Measurements from ENCODE around the gene SUFU. TPM values are rescaled to one million over a fixed set of nuclear protein-coding genes. Genes with fewer than 3 reads are reported as not detected.

The SUFU gene
- total RNA-seq, 2 experiments from 2014 or later, result 13.4 to 14.2 TPM

DNA sequence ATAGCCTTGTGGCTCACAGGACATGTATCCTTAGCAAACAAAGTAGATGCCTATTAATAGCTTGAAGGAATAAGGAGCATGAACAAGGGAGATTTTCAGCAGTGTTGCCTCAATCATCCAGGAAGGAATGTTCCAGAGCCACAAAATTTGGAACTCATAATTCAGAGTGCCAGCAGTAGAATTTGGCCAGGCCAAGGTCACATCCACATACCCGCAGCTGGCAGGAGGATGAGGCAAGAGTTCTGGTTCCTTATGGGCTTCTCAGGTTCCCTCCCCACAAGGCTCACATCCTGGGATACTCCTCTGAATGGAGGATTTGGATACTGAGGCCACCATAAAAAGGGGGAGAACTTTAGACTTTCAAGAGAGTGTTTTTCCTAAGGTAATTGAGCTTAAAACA, 45.8 kb downstream of the SUFU start:
- ChIA-PET POLR2A (no interaction called here), CTCF (interaction anchor here (1.6 kb wide), 1 partner anchor 46 kb away, joined by 4 read pairs; the partner anchor contains the start of gene SUFU)
- Mint-ChIP-seq H3K27ac (no peak overlapping the region), H3K9me3 (no peaks in the 10 kb centered on the region), H3K4me3 (no peak overlapping the region), H3K27me3 (no peaks in the 10 kb centered on the region), H3K4me1 (no peaks in the 10 kb centered on the region), H3K36me3 (ENCODE audit: low read depth) (peaks cover 14% of the 10 kb centered on the region)
- DNase-seq, result no peak

DNA sequence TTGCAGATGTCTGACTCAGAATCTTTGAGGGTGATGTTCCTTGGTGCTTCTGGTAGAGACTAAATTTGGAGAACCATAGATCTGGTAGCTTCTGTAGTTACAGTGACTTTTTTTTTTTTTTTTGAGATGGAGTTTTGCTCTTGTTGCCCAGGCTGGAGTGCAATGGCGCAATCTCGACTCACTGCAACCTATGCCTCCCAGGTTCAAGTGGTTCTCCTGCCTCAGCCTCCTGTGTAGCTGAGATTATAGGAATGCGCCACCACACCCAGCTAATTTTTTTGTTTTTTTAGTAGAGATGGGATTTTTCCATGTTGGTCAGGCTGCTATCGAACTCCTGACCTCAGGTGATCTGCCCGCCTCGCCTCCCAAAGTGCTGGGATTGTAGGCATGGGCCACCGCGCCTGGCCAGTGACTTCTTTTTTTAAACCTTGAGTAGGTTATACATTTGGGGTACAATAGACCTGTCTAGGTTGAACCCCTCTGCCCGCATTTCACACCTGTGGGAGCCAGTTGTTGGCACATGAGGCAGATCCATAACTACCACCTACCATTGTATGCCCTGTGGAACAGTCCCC, 47.0 kb downstream of the SUFU start:
- no peaks in the 10 kb centered on the region for H3K9me3 Mint-ChIP-seq
- ChIA-PET CTCF (interaction anchor here (1.6 kb wide), 2 partner anchors 47 to 333 kb away, joined by 3 to 4 read pairs; partner anchors contain the start of gene SUFU), POLR2A (no interaction called here)
- H3K36me3 Mint-ChIP-seq (ENCODE audit: low read depth), result peaks cover 14% of the 10 kb centered on the region
- no peak for DNase-seq
- no peaks in the 10 kb centered on the region for H3K4me1 Mint-ChIP-seq
- H3K27me3 Mint-ChIP-seq, result no peaks in the 10 kb centered on the region
- no peak overlapping the region for H3K4me3 Mint-ChIP-seq
- H3K27ac Mint-ChIP-seq, result no peak overlapping the region

- H3K27ac Mint-ChIP-seq, result no peak overlapping the region
- no peak overlapping the region for H3K4me3 Mint-ChIP-seq
- H3K9me3 Mint-ChIP-seq, result no peaks in the 10 kb centered on the region
- no peak for DNase-seq
- ChIA-PET POLR2A (no interaction called here), CTCF (interaction anchor here (1.6 kb wide), 1 partner anchor 335 kb away, joined by 3 read pairs; no protein-coding TSS in a partner anchor)
- no peaks in the 10 kb centered on the region for H3K27me3 Mint-ChIP-seq
- H3K4me1 Mint-ChIP-seq, result no peaks in the 10 kb centered on the region
- H3K36me3 Mint-ChIP-seq (ENCODE audit: low read depth), result peaks cover 14% of the 10 kb centered on the region
Observed at GRCh38 chr10:102552533-102552932, 48.8 kb downstream of the SUFU start.

DNA sequence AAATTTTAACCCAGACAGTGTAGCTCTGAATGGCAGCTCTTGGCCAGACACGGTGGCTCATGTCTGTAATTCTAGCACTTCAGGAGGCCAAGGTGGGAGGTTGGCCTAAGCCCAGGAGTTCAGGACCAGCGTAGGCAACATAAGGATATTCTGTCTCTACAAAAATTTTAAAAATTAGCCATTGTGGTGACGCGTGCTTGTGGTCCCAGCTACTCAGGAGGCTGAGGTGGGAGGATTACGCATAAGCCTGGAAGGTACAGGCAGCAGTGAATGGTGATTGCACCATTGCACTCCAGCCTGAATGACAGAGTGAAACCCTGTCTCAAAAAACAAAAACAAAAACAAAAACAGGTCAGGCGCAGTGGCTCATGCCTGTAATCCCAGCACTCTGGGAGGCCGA, 50.0 kb downstream of the SUFU start:
- CTCF ChIA-PET, result interaction anchor here (0.8 kb wide), 1 partner anchor 27 kb away, joined by 3 read pairs; no protein-coding TSS in a partner anchor
- Mint-ChIP-seq H3K4me1 (no peaks in the 10 kb centered on the region), H3K4me3 (no peak overlapping the region), H3K27ac (no peak overlapping the region), H3K9me3 (no peaks in the 10 kb centered on the region), H3K27me3 (no peaks in the 10 kb centered on the region), H3K36me3 (ENCODE audit: low read depth) (peaks cover 14% of the 10 kb centered on the region)
- POLR2A ChIA-PET, result no interaction called here
- DNase-seq, result no peak

DNA sequence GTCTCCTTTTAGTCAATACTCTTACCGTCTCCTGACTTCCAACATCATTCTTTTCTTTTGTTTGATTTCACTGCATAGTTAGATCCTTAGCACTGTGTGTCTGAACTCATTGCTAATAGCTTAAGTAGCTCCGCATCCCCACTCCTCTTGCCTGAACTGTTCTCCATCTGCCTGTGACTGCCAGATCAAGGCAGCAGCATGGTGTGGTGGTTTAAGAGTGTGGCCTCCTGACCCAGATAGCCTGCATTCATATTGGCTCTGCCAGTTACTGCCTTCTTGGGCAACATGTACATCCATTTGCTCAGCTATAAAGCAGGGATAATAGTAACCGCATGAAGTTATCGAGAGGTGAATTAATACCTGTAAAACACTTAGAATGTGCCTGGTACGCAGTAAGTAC, 50.8 kb downstream of the SUFU start:
- ChIA-PET CTCF (no interaction called here), POLR2A (no interaction called here)
- Mint-ChIP-seq H3K9me3 (no peaks in the 10 kb centered on the region), H3K36me3 (ENCODE audit: low read depth) (peaks cover 14% of the 10 kb centered on the region), H3K4me3 (no peak overlapping the region), H3K27ac (no peak overlapping the region), H3K4me1 (no peaks in the 10 kb centered on the region), H3K27me3 (no peaks in the 10 kb centered on the region)
- DNase-seq, result no peak

- Mint-ChIP-seq H3K27ac (no peak overlapping the region), H3K27me3 (no peaks in the 10 kb centered on the region), H3K36me3 (ENCODE audit: low read depth) (peaks cover 5% of the 10 kb centered on the region), H3K9me3 (no peaks in the 10 kb centered on the region), H3K4me3 (no peak overlapping the region), H3K4me1 (no peaks in the 10 kb centered on the region)
- no peak for DNase-seq
- CTCF ChIA-PET, result interaction anchor here (0.7 kb wide), 1 partner anchor 101 kb away, joined by 3 read pairs; no protein-coding TSS in a partner anchor
- POLR2A ChIA-PET, result no interaction called here
Observed at GRCh38 chr10:102555781-102556328, 52.1 kb downstream of the SUFU start.

DNA sequence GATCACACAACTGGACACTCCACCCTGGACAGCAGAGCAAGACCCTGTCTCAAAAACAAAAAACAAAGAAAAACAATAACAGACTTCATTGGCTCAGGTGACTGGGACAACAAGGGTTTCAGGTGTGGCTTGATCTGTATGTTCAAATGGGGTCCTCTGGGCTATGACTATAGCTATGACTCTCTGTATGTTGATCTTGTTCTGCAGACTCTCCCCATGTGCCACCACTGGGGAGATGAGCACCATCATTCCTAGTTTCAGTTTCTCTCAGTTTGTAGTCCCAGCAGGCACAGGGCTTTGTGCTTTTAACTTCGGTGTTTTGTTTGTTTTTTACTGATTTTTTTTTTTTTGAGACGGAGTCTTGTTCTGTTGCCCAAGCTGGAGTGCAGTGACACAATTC, 53.8 kb downstream of the SUFU start:
- ChIA-PET POLR2A (no interaction called here), CTCF (interaction anchor here (0.6 to 1.7 kb wide), 2 partner anchors 21 to 133 kb away, joined by 4 to 7 read pairs; no protein-coding TSS in a partner anchor)
- no peak for DNase-seq
- Mint-ChIP-seq H3K36me3 (ENCODE audit: low read depth) (no peaks in the 10 kb centered on the region), H3K27ac (no peak overlapping the region), H3K27me3 (no peaks in the 10 kb centered on the region), H3K4me1 (no peaks in the 10 kb centered on the region), H3K9me3 (no peaks in the 10 kb centered on the region), H3K4me3 (no peak overlapping the region)

- Mint-ChIP-seq H3K27me3 (no peaks in the 10 kb centered on the region), H3K4me3 (no peak overlapping the region), H3K27ac (no peak overlapping the region), H3K4me1 (no peaks in the 10 kb centered on the region), H3K9me3 (no peaks in the 10 kb centered on the region), H3K36me3 (ENCODE audit: low read depth) (no peaks in the 10 kb centered on the region)
- CTCF ChIA-PET, result no interaction called here
- no peak for DNase-seq
- POLR2A ChIA-PET, result no interaction called here
Observed at GRCh38 chr10:102559764-102560163, 56.0 kb downstream of the SUFU start.

DNA sequence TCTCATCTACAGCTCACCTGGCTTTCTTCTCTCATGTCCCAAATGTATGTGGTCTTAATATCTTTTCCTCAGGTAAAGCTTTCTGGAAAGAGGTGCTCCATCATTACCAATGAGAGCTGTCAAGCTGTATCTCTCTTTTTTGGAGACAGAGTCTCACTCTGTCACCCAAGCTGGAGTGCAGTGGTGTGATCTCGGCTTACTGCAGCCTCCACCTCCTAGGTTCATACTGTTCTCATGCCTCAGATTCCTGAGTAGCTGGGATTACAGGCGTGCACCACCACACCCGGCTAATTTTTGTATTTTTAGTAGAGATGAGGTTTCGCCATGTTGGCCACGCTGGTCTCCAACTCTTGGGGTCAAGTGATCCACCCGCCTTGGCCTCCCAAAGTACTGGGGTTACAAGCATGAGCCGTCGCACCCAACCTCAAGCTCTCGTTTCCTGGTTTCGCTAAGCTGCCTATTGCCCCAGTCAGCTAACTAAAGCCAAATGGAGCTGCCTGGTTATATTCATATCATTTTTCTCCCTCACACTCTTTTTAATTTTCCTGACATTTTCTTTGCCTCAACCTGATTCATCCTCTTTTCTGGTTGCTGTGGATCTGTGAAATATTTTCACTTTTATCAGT, 60.5 kb downstream of the SUFU start:
- ChIA-PET CTCF (interaction anchor here (0.6 to 2.3 kb wide), 7 partner anchors 10 to 27 kb away, joined by 3 to 8 read pairs (median 4); no protein-coding TSS in a partner anchor), POLR2A (no interaction called here)
- Mint-ChIP-seq H3K36me3 (ENCODE audit: low read depth) (no peaks in the 10 kb centered on the region), H3K27me3 (no peaks in the 10 kb centered on the region), H3K9me3 (no peaks in the 10 kb centered on the region), H3K4me3 (no peak overlapping the region), H3K27ac (no peak overlapping the region), H3K4me1 (no peaks in the 10 kb centered on the region)
- DNase-seq, result no peak

- Mint-ChIP-seq H3K27me3 (no peaks in the 10 kb centered on the region), H3K36me3 (ENCODE audit: low read depth) (no peaks in the 10 kb centered on the region), H3K27ac (no peak overlapping the region), H3K4me3 (no peak overlapping the region), H3K9me3 (no peaks in the 10 kb centered on the region), H3K4me1 (no peaks in the 10 kb centered on the region)
- ChIA-PET POLR2A (no interaction called here), CTCF (no interaction called here)
- no peak for DNase-seq
Observed at GRCh38 chr10:102565793-102566192, 62.0 kb downstream of the SUFU start.

DNA sequence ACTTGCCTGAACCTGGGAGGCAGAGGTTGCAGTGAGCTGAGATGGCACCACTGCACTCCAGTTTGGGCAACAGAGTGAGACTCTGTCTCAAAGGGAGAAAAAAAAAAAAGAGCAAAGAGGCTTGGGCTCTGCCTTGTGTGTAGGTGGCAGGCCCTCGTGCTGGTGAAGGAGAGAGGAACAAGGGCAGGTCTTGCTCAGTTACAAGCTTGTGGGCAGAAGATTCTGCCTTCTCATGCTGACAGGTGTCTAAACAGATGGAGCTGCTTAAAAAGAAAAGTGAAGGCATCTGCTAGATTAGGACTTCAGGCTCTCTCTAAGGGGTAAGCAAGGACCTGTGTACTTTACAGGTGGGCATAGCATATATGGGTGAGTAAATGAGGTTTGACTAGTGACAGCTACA, 75.0 kb downstream of the SUFU start:
- Mint-ChIP-seq H3K27ac (no peak overlapping the region), H3K9me3 (no peaks in the 10 kb centered on the region), H3K4me1 (peaks cover 14% of the 10 kb centered on the region), H3K4me3 (no peak overlapping the region), H3K27me3 (no peaks in the 10 kb centered on the region), H3K36me3 (ENCODE audit: low read depth) (no peaks in the 10 kb centered on the region)
- DNase-seq, result no peak
- ChIA-PET POLR2A (interaction anchor here (0.9 kb wide), 1 partner anchor 65 kb away, joined by 3 read pairs; no protein-coding TSS in a partner anchor), CTCF (interaction anchor here (0.6 to 2.0 kb wide), 3 partner anchors 15 to 347 kb away, joined by 3 to 8 read pairs (median 4); no protein-coding TSS in a partner anchor)

DNA sequence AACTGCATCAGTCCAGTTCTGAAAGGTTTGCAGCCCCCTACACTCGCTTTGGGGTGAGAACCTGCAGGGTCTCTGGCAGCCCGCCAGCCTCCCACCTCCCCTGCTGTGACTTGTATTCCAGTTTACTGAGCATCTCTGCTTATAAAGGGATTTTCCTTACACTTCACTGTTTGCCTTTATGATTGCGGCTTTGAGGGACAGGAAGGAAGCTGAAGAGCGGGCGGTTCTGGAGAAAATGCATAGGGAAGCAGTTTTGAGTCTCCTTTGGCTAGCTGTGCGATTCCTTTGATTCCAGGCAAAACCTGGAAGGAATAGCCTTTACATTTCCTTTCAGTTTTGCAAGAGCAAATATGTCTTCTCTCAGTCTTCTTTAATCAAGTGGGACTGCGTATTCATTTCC, 75.6 kb downstream of the SUFU start:
- H3K9me3 Mint-ChIP-seq, result no peaks in the 10 kb centered on the region
- POLR2A ChIA-PET, result interaction anchor here (0.9 kb wide), 1 partner anchor 66 kb away, joined by 3 read pairs; no protein-coding TSS in a partner anchor
- H3K27me3 Mint-ChIP-seq, result no peaks in the 10 kb centered on the region
- H3K4me1 Mint-ChIP-seq, result peaks cover 16% of the 10 kb centered on the region
- CTCF ChIA-PET, result interaction anchor here (0.6 to 2.0 kb wide), 4 partner anchors 16 to 347 kb away, joined by 3 to 8 read pairs (median 4); no protein-coding TSS in a partner anchor
- H3K27ac Mint-ChIP-seq, result no peak overlapping the region
- DNase-seq, result no peak
- no peaks in the 10 kb centered on the region for H3K36me3 Mint-ChIP-seq (ENCODE audit: low read depth)
- H3K4me3 Mint-ChIP-seq, result no peak overlapping the region

DNA sequence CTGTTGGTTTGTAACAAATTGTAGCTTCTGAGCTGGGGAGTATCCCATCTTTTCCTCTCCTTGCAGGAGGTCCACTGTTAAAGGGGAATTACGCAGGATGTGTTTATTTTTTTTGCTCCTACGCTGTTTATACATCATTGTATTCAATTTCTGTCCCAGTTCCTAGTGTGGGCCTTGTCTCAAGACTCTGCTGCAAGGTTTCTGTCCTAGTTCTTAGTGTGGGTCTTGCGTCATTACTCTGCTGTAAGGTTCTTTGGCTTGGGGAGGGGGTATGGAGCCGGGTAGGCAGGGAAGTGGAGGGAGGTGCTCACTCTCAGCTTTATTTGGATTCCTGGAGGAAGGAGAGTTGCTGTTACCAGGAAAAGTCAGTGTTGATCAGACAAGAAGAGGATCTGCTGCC, 76.5 kb downstream of the SUFU start:
- H3K9me3 Mint-ChIP-seq, result no peaks in the 10 kb centered on the region
- CTCF ChIA-PET, result interaction anchor here (1.2 kb wide), 1 partner anchor 17 kb away, joined by 4 read pairs; no protein-coding TSS in a partner anchor
- POLR2A ChIA-PET, result no interaction called here
- no peak for DNase-seq
- H3K27me3 Mint-ChIP-seq, result no peaks in the 10 kb centered on the region
- H3K27ac Mint-ChIP-seq, result no peak overlapping the region
- H3K4me3 Mint-ChIP-seq, result no peak overlapping the region
- H3K4me1 Mint-ChIP-seq, result peaks cover 16% of the 10 kb centered on the region
- no peaks in the 10 kb centered on the region for H3K36me3 Mint-ChIP-seq (ENCODE audit: low read depth)
